Ishikawa (cell line): ENCODE results near the gene RABGAP1L.
A peak's percentile ranks its signal among the peaks of the same experiment; 100 is the strongest.

Experiments
- CEBPB ChIP-seq: IDR thresholded peaks from 2 replicates; pipeline ENCODE4 v1.6.1; 2012
- CREB1 ChIP-seq: IDR thresholded peaks from 2 replicates; pipeline ENCODE4 v1.6.1; 2012; ENCODE audit warnings: low read depth
- EGR1 ChIP-seq: IDR thresholded peaks from 2 replicates; pipeline ENCODE4 v1.6.1; 2012
- EP300 ChIP-seq: IDR thresholded peaks from 2 replicates; pipeline ENCODE4 v1.6.1; 2012; ENCODE audit warnings: borderline replicate concordance
- FOXM1 ChIP-seq: IDR thresholded peaks from 2 replicates; pipeline ENCODE4 v1.6.1; 2012; ENCODE audit warnings: low read depth, borderline replicate concordance
- MAX ChIP-seq: IDR thresholded peaks from 2 replicates; pipeline ENCODE4 v1.6.1; 2012
- NFIC ChIP-seq: IDR thresholded peaks from 2 replicates; pipeline ENCODE4 v1.6.1; 2012
- RAD21 ChIP-seq: IDR thresholded peaks from 2 replicates; pipeline ENCODE4 v1.6.1; 2012; ENCODE audit warnings: low read depth
- REST ChIP-seq: IDR thresholded peaks from 2 replicates; pipeline ENCODE4 v1.6.1; 2012; ENCODE audit warnings: low read depth, mild to moderate bottlenecking
- TAF1 ChIP-seq: IDR thresholded peaks from 2 replicates; pipeline ENCODE4 v1.6.1; 2012; ENCODE audit warnings: low read depth, mild to moderate bottlenecking
- TCF12 ChIP-seq: IDR thresholded peaks from 2 replicates; pipeline ENCODE4 v1.6.1; 2012; ENCODE audit warnings: low read depth
- TEAD4 ChIP-seq: IDR thresholded peaks from 2 replicates; pipeline ENCODE4 v1.6.1; 2012
- USF1 ChIP-seq: IDR thresholded peaks from 2 replicates; pipeline ENCODE4 v1.6.1; 2012
- YY1 ChIP-seq: IDR thresholded peaks from 2 replicates; pipeline ENCODE4 v1.6.1; 2012; ENCODE audit warnings: low read depth
- ZBTB7A ChIP-seq: IDR thresholded peaks from 2 replicates; pipeline ENCODE4 v1.6.1; 2012; ENCODE audit warnings: low read depth

The RABGAP1L gene

GRCh38 chr1:174874331-174875053, 715.2 kb downstream of the RABGAP1L start:
- TF ChIP-seq CEBPB: no peak
- no peak for TF ChIP-seq RAD21
- TF ChIP-seq TCF12: no peak
- no peak for TF ChIP-seq TEAD4
- TF ChIP-seq FOXM1: no peak
- no peak for TF ChIP-seq EP300
- no peak for TF ChIP-seq MAX

- peak; percentile 78 for TF ChIP-seq NFIC
- TF ChIP-seq ZBTB7A: no peak
Measured at GRCh38 chr1:174875306-174875705, 716.0 kb downstream of the RABGAP1L start.

GRCh38 chr1:174877208-174877673, 717.9 kb downstream of the RABGAP1L start:
- no peak for TF ChIP-seq CEBPB
- TF ChIP-seq NFIC: no peak
- no peak for TF ChIP-seq MAX
- no peak for TF ChIP-seq EGR1
- TF ChIP-seq EP300: no peak
- TF ChIP-seq TCF12: no peak
- no peak for TF ChIP-seq CREB1
- TF ChIP-seq TAF1: no peak
- TF ChIP-seq FOXM1: no peak
- TF ChIP-seq ZBTB7A: no peak

GRCh38 chr1:174880171-174880570, 720.9 kb downstream of the RABGAP1L start:
- TF ChIP-seq NFIC (no peak), EGR1 (no peak), TCF12 (no peak), TEAD4 (no peak), CEBPB (no peak), MAX (no peak), CREB1 (no peak), ZBTB7A (no peak), USF1 (no peak)

- peak; percentile 61; the same call in 1 of the 2 replicates for TF ChIP-seq RAD21
- TF ChIP-seq TCF12: no peak
Measured at GRCh38 chr1:174883409-174883808, 724.1 kb downstream of the RABGAP1L start.

GRCh38 chr1:174884038-174884437, 724.7 kb downstream of the RABGAP1L start:
- TF ChIP-seq EP300 (no peak), TEAD4 (no peak), RAD21 (no peak), CEBPB (no peak), FOXM1 (no peak)

- TF ChIP-seq NFIC: no peak
- no peak for TF ChIP-seq EGR1
- no peak for TF ChIP-seq YY1
- TF ChIP-seq EP300: no peak
- no peak for TF ChIP-seq RAD21
- no peak for TF ChIP-seq TEAD4
- TF ChIP-seq CEBPB: no peak
- no peak for TF ChIP-seq MAX
- TF ChIP-seq TCF12: no peak
- TF ChIP-seq FOXM1: no peak
- TF ChIP-seq REST: no peak
- no peak for TF ChIP-seq TAF1
- TF ChIP-seq ZBTB7A: no peak
- no peak for TF ChIP-seq USF1
- no peak for TF ChIP-seq CREB1
Measured at GRCh38 chr1:174884566-174884965, 725.2 kb downstream of the RABGAP1L start.

- TF ChIP-seq TAF1 (no peak), YY1 (no peak), TEAD4 (no peak), USF1 (no peak), EGR1 (no peak), RAD21 (no peak), TCF12 (no peak), EP300 (no peak), NFIC (no peak), REST (no peak), FOXM1 (no peak), CREB1 (no peak), CEBPB (no peak), MAX (no peak), ZBTB7A (no peak)
Measured at GRCh38 chr1:174890024-174890423, 730.7 kb downstream of the RABGAP1L start.
